Ovary (tissue), 9 donors: ENCODE results near the gene NAPG. TPM values are rescaled to one million over a fixed set of nuclear protein-coding genes. Genes with fewer than 3 reads are reported as not detected.

Experiments
- DNase-seq, 5 donors: peaks; one replicate each; pipeline ENCODE4 v3.0.0-alpha.2; 2019 to 2020
- H3K27ac ChIP-seq, 2 donors: fragments of 200-600 bp; one replicate each; pipeline versions ENCODE4 v1.5.1 to v1.8.0; 2019 to 2022
- H3K27me3 ChIP-seq: fragments of 200-600 bp; one replicate; pipeline ENCODE4 v1.8.0; 2022
- H3K36me3 ChIP-seq: fragments of 200-600 bp; sonication (generic); one replicate; pipeline ENCODE4 v1.5.1; 2019
- H3K4me1 ChIP-seq: one replicate; pipeline ENCODE4 v1.8.1; 2013; ENCODE audit warnings: mild to moderate bottlenecking, moderate library complexity; ENCODE audit not compliant: insufficient read depth
- H3K4me3 ChIP-seq: fragments of 200-600 bp; sonication (generic); one replicate; pipeline ENCODE4 v1.5.1; 2017
- H3K9me3 ChIP-seq, 2 donors: fragments of 200-600 bp in 1 of 2; sonication (generic) in 1 of 2; one replicate each; pipeline versions ENCODE4 v1.5.1 to v1.8.1; 2013 to 2019; ENCODE audit warnings: mild to moderate bottlenecking in 1 of 2, moderate library complexity in 1 of 2
- EP300 ChIP-seq: sonication (generic); formaldehyde crosslinking; IDR thresholded peaks from one replicate; pipeline ENCODE4 v1.6.1; 2017; ENCODE audit warnings: antibody characterized with exemption
- POLR2A ChIP-seq: fragments of 450-650 bp; IDR thresholded peaks from one replicate; pipeline ENCODE4 v1.6.1; 2017; ENCODE audit warnings: antibody characterized with exemption, mild to moderate bottlenecking, moderate library complexity
- WGBS, 3 donors: extraction: QIAGEN DNeasy Blood & Tissue Kit in 1 of 3; methylation state at CpG; one replicate each; pipeline versions ENCODE4 v1.1.5 to v1.1.7; 2013 to 2017; 5-methylcytosine and 5-hydroxymethylcytosine counted together
- intact Hi-C, 4 donors: fragments of 100-400 bp; cut with DNase I; formaldehyde crosslinking; loops; one replicate each; pipeline versions ENCODE4 v1.11.0 to v1.15.1; 2022 to 2023
- polyA plus RNA-seq, 2 donors: library from polyadenylated mRNA; stranded (reverse); fragments of 200-250 nt in 1 of 2; fragments of 350-450 nt in 1 of 2; fragmentation: Illumina TruSeq in 1 of 2; extraction: RNeasy Lipid Tissue Mini Kit (QIAGEN cat#74804) in 1 of 2; gene quantifications; one replicate each; pipeline ENCODE4 v1.2.3, GENCODE V29; 2013 to 2014
- total RNA-seq, 7 donors: library from RNA; depleted of rRNA in 2 of 7; stranded (reverse); fragments of >200 nt in 2 of 7; fragmentation: NEBNext Ultra II Directional in 3 of 7; extraction: Animal tissue kit (Norgen Biotek cat#: 25700) in 3 of 7; gene quantifications; one replicate each; pipeline versions ENCODE4 v1.1.0 to v1.2.4, GENCODE V29; 2016 to 2023
- TF ChIP-seq, protein P1 (sequence below), 3 donors: fragments of 450-650 bp in 2 of 3; fragments of 200-600 bp in 1 of 3; IDR thresholded peaks; one replicate each; pipeline versions ENCODE4 v1.5.1 to v1.8.0; 2016 to 2022; ENCODE audit warnings: antibody characterized with exemption in 3 of 3, mild to moderate bottlenecking in 1 of 3
- donor health status: DM: no; HTN: no; CAD: no; lungs with moderate emphysema.
- donor health status: DM: no; HTN: no; CAD: no.
- donor health status: Bipolar disorder and iron deficiency.
- donor health status: DM: yes; HTN: yes; CAD: no.
- donor health status: DM: no; HTN: no; CAD: no.
- donor health status: DM: yes; HTN: yes; CAD: no.

Gene NAPG
- total and polyA plus RNA-seq, 9 donors, result 7.9 to 25.8 (median 20.7) TPM

DNA sequence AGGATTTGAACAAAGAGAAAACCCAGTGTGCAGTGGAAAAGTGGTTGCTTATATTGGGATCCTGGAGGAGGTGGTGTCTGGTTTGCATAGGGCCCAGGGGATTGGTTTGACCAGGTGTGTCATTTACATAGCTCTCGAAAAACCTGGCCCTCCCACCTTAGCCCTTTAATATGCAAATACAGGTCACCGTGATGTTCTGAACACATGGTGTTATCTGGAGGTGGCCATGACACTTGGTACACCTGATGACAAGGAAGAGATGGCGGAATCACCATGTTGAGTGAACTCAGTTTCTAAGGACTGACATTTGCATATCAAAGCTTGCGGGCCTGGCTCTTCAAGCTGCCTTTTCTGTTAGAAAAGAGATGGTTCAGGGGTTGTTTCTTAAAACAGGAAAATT is 2.3 kb upstream of the NAPG start:
- no peak for DNase-seq
- no peaks in the 10 kb centered on the region for H3K36me3 ChIP-seq
- no peak overlapping the region for H3K4me3 ChIP-seq
- no peaks in the 10 kb centered on the region for H3K27me3 ChIP-seq
- peaks cover 8% of the 10 kb centered on the region for H3K4me1 ChIP-seq
- no peak overlapping the region for H3K27ac ChIP-seq
- WGBS, 3 donors, result 81 to 88% (median 88%) methylated on average over 4 of the region's 4 CpGs
- TF ChIP-seq, protein P1, sequence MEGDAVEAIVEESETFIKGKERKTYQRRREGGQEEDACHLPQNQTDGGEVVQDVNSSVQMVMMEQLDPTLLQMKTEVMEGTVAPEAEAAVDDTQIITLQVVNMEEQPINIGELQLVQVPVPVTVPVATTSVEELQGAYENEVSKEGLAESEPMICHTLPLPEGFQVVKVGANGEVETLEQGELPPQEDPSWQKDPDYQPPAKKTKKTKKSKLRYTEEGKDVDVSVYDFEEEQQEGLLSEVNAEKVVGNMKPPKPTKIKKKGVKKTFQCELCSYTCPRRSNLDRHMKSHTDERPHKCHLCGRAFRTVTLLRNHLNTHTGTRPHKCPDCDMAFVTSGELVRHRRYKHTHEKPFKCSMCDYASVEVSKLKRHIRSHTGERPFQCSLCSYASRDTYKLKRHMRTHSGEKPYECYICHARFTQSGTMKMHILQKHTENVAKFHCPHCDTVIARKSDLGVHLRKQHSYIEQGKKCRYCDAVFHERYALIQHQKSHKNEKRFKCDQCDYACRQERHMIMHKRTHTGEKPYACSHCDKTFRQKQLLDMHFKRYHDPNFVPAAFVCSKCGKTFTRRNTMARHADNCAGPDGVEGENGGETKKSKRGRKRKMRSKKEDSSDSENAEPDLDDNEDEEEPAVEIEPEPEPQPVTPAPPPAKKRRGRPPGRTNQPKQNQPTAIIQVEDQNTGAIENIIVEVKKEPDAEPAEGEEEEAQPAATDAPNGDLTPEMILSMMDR (IDR thresholded peaks at IDR 0.05), result no peak
- TF ChIP-seq EP300 (no peak), POLR2A (no peak)
- intact Hi-C loops, result loop anchor here in 1 of 4 donors (5.0 kb wide), 1 partner anchor 551 kb away; no protein-coding TSS in a partner anchor
- no peaks in the 10 kb centered on the region for H3K9me3 ChIP-seq

DNA sequence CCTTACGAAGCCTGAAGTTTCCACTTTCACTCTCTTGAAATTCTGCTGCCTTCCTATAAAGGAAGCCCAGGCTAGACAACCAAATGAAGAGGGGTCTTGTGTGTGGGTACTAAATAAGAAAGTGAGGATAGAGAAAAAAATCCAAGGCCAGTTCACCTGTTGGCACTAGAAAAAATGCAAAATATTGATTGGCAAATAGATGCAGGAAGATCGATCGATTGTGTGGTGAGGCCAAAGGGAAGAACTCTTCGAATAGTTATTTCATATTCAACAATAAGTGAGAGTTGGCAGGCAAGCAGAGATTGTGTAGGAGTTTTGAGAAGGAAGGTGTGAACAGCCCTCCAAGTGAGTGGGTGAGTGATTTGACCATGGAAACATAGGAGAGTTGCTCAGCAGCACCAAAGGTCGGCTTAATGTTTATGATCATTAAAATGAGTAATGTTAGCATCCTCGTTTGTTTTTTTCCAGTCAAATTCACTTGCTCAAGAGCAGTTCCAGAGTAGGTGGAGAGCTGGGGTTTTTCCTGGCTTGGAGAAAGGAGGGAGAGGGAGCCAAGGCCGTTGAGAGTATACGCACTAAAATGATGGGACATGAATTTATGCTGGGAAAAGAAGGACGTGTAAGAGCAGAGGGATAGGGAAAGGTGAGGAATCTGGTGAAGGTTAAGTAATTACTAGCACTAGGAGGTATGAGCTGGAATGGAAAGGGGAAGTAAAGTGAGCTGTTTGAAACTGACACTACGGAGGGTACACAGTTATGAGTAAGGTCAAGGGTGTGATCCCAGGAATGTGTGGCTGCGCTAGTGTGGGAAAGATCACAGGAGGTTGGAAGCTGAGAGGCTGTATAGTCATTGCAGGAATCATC is 1.1 kb upstream of the NAPG start:
- WGBS, 3 donors, result 22 to 26% (median 25%) methylated on average over 11 of the region's 11 CpGs
- intact Hi-C loops, result loop anchor here in 1 of 4 donors (5.0 kb wide), 1 partner anchor 552 kb away; no protein-coding TSS in a partner anchor
- Histone ChIP-seq H3K9me3 (no peaks in the 10 kb centered on the region), H3K27ac (peak overlapping the region in 1 of 2 donors; percentile 76), H3K27me3 (no peaks in the 10 kb centered on the region), H3K4me3 (no peak overlapping the region), H3K4me1 (peaks cover 4% of the 10 kb centered on the region), H3K36me3 (no peaks in the 10 kb centered on the region)
- DNase-seq, result no peak
- no peak for TF ChIP-seq POLR2A
- TF ChIP-seq, protein P1 (IDR thresholded peaks at IDR 0.05), result no peak
- no peak for TF ChIP-seq EP300

- Histone ChIP-seq H3K27ac (peak overlapping the region in 1 of 2 donors; percentile 76), H3K9me3 (no peaks in the 10 kb centered on the region), H3K4me1 (peaks cover 5% of the 10 kb centered on the region), H3K4me3 (peak overlapping the region; percentile 97), H3K27me3 (no peaks in the 10 kb centered on the region), H3K36me3 (no peaks in the 10 kb centered on the region)
- TF ChIP-seq, protein P1 (IDR thresholded peaks at IDR 0.05), result no peak
- TF ChIP-seq POLR2A (no peak), EP300 (no peak)
- WGBS, 3 donors, result 48 to 51% (median 50%) methylated on average over 7 of the region's 7 CpGs
- no peak for DNase-seq
- intact Hi-C loops, result no loop called here
Measured at GRCh38 chr18:10525371-10525691, 496 bp upstream of the NAPG start.

DNA sequence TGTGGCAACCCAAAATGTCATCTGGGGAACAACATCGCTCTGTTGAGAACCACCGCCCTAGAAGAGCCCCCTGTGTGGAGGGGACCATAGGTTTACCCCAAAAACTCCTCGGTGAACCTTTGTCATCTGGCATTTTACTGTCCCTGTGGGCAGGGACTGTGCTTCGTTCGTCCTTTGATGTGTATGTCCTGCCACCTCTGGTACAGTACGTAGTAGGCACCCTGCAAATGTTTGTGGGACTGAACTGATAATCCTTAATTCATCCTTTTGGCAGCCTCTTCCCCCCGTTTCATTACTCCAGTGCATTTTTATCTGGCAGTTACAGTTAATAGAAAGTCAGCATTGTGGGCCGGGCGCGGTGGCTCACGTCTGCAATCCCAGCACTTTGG is 728 bp downstream of the NAPG start:
- H3K27me3 ChIP-seq, result no peaks in the 10 kb centered on the region
- peaks cover 5% of the 10 kb centered on the region for H3K4me1 ChIP-seq
- no peak for DNase-seq
- WGBS, 3 donors, result 2 to 6% (median 4%) methylated on average over 11 of the region's 11 CpGs
- peak overlapping the region; percentile 76 to 78 for H3K27ac ChIP-seq
- H3K4me3 ChIP-seq, result peak overlapping the region; percentile 97
- TF ChIP-seq POLR2A (no peak), EP300 (no peak)
- TF ChIP-seq, protein P1 (IDR thresholded peaks at IDR 0.05), result no peak
- H3K36me3 ChIP-seq, result no peaks in the 10 kb centered on the region
- intact Hi-C loops, result no loop called here
- no peaks in the 10 kb centered on the region for H3K9me3 ChIP-seq
